ENCODE measurements around the gene TEX2. TPM values are rescaled to one million over a fixed set of nuclear protein-coding genes. Genes with fewer than 3 reads are reported as not detected.

TEX2 gene
- total and polyA plus RNA-seq, 2 donors (not counting 3 experiments of a cell fraction or from before 2014, with no cell fraction given) = 13.3 to 25.8 TPM

GRCh38 chr17:64282753-64283080 is 19.7 kb upstream of the TEX2 start:
- POLR2A ChIA-PET = interaction anchor here (1.4 kb wide), 1 partner anchor 137 kb away, joined by 9 read pairs; no protein-coding TSS in a partner anchor

More at GRCh38 chr17:64282753-64283080, 19.7 kb upstream of the TEX2 start:
- intact Hi-C loops (cut with micrococcal nuclease) = loop anchor here (1.0 to 10.0 kb wide), 6 partner anchors 102 to 253 kb away; no protein-coding TSS in a partner anchor
- no peak overlapping the region for H3K9ac ChIP-seq (replicated peaks; ENCODE audit: extremely low read depth, insufficient read depth, low read length)
- no peak for DNase-seq (ENCODE audit: low read depth, low spot score)
- H3K9me3 ChIP-seq (replicated peaks; ENCODE audit: control insufficient read depth, insufficient read depth, low read length) = no peaks in the 10 kb centered on the region
- BruUV-seq (replicated peaks) = no TSS peak
- no peaks in the 10 kb centered on the region for H3K9me1 ChIP-seq (replicated peaks; ENCODE audit: control insufficient read depth, extremely low read depth, insufficient read depth, low read length)
- H3K4me2 ChIP-seq (ENCODE audit: insufficient read depth, low read length) = no peak overlapping the region
- peaks cover 17% of the 10 kb centered on the region for H3K4me1 ChIP-seq (ENCODE audit: control insufficient read depth, extremely low read depth, insufficient read depth, low read length)
- peak; percentile 15 for FAIRE-seq
- H3K36me3 ChIP-seq (ENCODE audit: control insufficient read depth in 2 of 2, extremely low read depth in 1 of 2, insufficient read depth in 2 of 2, low read length in 2 of 2) = no peaks in the 10 kb centered on the region
- no peak overlapping the region for H3K4me3 ChIP-seq (replicated peaks in 1 of 3; ENCODE audit: insufficient read depth in 1 of 3, low read depth in 1 of 3, low read length in 3 of 3)
- H3K27ac ChIP-seq (ENCODE audit: insufficient read depth, low read depth, low read length) = no peak overlapping the region
- CTCF ChIA-PET = interaction anchor here (0.9 to 2.7 kb wide), 24 partner anchors 10 to 372 kb away, joined by 3 to 40 read pairs (median 6); partner anchors contain the start of genes CSHL1 and ERN1
- no peaks in the 10 kb centered on the region for H3K27me3 ChIP-seq (ENCODE audit: control insufficient read depth in 2 of 2, insufficient read depth in 2 of 2, low read length in 2 of 2)
- dilution Hi-C loops (cut with MboI; ENCODE audit: extremely low pct_ligation_motif_present, low sequenced_read_pairs) = no loop called here
- no peaks in the 10 kb centered on the region for H4K20me1 ChIP-seq (replicated peaks; ENCODE audit: control insufficient read depth, extremely low read depth, insufficient read depth, low read length)
- TF ChIP-seq CTCF (IDR thresholded peaks at IDR 0.05; ENCODE audit: extremely low read depth in 1 of 2, insufficient read depth in 1 of 2, low read depth in 1 of 2, low read length in 2 of 2) = no peak
- TF ChIP-seq JUN (IDR thresholded peaks at IDR 0.05; ENCODE audit: borderline replicate concordance, insufficient read depth, insufficient read length, low read depth) = no peak
- no peak for TF ChIP-seq FOS (IDR thresholded peaks at IDR 0.05; ENCODE audit: borderline replicate concordance, insufficient read depth, low read length)
- TF ChIP-seq EZH2 (IDR thresholded peaks at IDR 0.05; ENCODE audit: borderline replicate concordance, low read depth, low read length, severe bottlenecking) = no peak
- no peak for TF ChIP-seq GATA2 (IDR thresholded peaks at IDR 0.05; ENCODE audit: insufficient read depth, insufficient read length, low read depth, low read length)
- no peak for TF ChIP-seq MYC (IDR thresholded peaks at IDR 0.05; ENCODE audit: low read depth, low read length)
- TF ChIP-seq MAX (IDR thresholded peaks at IDR 0.05; ENCODE audit: insufficient read depth, insufficient read length) = no peak
- TF ChIP-seq POLR2AphosphoS5 (IDR thresholded peaks at IDR 0.05; ENCODE audit: insufficient read depth, low read depth, low read length) = no peak
- TF ChIP-seq POLR2A (IDR thresholded peaks at IDR 0.05; ENCODE audit: low read depth, low read length) = no peak
- no peaks in the 10 kb centered on the region for H3K79me2 ChIP-seq (ENCODE audit: control insufficient read depth, insufficient read depth, low read length)
- peak overlapping the region; percentile 64 for H2AFZ ChIP-seq (ENCODE audit: low read depth, low read length)

Measured in endothelial cell of umbilical vein (primary cell).